Measurements from ENCODE around the gene ADARB2.

The ADARB2 gene

GRCh38 chr10:1509011-1509530 is 228.3 kb downstream of the ADARB2 start:
- DNase-seq (ENCODE audit: low read depth in 2 of 2, low spot score in 1 of 2), result no peak

GRCh38 chr10:1508096-1508495 is 229.2 kb downstream of the ADARB2 start:
- DNase-seq (ENCODE audit: low read depth in 2 of 2, low spot score in 1 of 2), result no peak

GRCh38 chr10:1507436-1507835 is 229.9 kb downstream of the ADARB2 start:
- DNase-seq (ENCODE audit: low read depth in 2 of 2, low spot score in 1 of 2), result no peak

- no peak for DNase-seq (ENCODE audit: low read depth in 2 of 2, low spot score in 1 of 2)
Observed at GRCh38 chr10:1504940-1505339, 232.4 kb downstream of the ADARB2 start.

GRCh38 chr10:1504286-1504685 is 233.0 kb downstream of the ADARB2 start:
- DNase-seq (ENCODE audit: low read depth in 2 of 2, low spot score in 1 of 2), result no peak

DNA sequence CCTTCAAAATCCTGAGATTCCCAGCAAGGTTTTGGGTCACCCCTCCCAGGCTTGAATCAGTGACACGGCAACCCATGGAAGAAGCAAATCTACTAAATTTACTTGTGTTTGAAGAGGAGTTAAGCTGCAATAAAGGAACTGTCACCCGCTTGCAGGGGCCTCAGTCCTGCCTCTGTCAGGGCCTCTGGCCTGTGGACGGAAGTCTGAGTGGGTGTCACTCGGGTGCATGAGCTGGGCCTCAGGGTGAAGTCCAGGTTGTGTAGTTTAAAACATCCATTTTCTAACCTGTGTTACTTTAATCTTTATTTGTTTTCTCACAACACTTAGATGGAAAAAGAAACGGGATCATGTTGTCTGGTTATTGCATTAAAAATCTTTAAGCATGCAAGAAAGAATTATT is 234.9 kb downstream of the ADARB2 start:
- no peak for DNase-seq (ENCODE audit: low read depth in 2 of 2, low spot score in 1 of 2)

DNA sequence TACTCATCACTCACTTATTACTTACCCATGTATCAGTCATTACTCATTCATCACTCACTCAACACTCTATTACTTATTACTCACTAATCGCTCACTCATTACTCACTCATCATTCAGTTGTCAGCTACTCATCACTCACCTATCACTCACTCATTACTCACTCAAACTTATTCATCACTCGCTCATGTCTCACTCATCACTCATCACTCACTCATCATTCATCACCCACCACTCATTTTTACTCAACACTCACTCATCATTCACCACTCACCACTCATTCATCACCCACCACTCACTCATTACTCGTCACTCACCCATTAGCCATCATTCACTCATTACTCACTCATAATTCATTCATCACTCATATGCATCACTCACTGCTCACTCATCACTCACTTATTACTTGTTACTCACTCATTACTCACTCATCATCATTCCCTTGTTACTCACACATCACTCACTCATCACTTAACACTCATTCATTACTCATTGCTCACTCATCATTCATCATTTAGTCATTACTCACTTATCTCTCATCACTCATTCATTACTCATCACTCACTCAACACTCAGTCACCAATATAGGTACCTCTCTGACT is 237.9 kb downstream of the ADARB2 start:
- DNase-seq (ENCODE audit: low read depth in 2 of 2, low spot score in 1 of 2), result no peak

GRCh38 chr10:1498746-1499358 is 238.5 kb downstream of the ADARB2 start:
- no peak for DNase-seq (ENCODE audit: low read depth in 2 of 2, low spot score in 1 of 2)

DNA sequence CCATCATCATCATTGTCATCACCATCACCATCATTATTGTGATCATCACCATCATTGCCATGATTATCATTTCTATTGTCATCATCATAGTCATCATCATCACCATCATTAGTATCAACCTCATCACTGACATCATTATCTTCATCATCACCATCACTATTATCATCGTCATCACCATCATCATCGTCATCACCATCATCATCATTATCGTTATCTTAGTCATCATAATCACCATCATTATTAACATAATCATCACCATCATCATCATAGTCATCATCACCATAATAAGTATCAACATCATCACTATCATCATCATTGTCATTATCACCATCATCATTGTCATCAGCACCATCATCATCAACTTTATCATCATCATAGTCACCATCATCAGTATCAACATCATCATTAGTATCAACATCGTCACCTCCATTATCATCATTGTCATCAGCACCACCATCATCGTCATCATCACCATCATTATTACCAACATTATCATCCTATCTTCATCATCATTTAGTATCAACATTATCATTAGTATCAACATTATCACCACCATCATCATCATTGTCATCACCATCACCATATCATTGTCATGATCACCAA is 241.3 kb downstream of the ADARB2 start:
- no peak for DNase-seq (ENCODE audit: low read depth in 2 of 2, low spot score in 1 of 2)

DNA sequence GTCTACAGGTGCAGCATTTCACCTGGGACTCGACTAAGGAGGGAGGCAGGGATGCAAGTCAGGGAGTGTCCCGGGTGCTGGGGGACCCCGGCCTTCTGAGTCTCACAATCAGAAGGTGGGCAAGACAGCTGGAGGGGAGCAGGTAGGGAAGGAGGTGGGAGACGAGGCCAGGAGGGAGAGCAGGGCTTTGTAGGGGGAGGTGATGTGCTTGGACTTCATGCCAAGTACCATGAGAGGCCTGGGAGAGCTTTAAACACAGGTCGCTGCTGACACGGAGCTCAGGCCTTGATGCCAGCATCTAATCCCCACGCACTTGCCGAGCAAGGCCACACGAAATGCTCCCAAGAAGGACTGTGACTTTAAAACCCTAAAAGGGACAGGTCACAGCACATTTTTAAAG is 244.7 kb downstream of the ADARB2 start:
- no peak for DNase-seq (ENCODE audit: low read depth in 2 of 2, low spot score in 1 of 2)

DNA sequence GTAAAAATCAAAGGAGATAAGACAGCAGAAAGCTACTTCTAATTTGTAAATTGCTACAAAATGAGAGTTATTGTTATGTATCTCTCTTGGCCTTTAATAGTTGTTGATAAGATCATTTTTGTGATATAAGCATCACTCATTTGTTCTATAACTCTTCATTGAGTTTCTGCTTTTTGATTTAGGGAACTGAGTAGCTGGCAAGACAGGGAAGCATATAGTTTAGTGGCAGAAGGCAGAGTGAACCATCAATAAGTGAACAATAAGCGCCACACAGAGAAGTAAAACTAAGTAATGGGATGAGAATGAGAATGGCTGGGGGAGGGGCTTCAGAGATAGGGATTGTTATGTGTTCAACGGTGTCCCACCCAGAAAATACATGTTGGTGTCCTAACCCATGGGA is 245.4 kb downstream of the ADARB2 start:
- no peak for DNase-seq (ENCODE audit: low read depth in 2 of 2, low spot score in 1 of 2)

GRCh38 chr10:1489801-1490200 is 247.5 kb downstream of the ADARB2 start:
- no peak for DNase-seq (ENCODE audit: low read depth in 2 of 2, low spot score in 1 of 2)

DNA sequence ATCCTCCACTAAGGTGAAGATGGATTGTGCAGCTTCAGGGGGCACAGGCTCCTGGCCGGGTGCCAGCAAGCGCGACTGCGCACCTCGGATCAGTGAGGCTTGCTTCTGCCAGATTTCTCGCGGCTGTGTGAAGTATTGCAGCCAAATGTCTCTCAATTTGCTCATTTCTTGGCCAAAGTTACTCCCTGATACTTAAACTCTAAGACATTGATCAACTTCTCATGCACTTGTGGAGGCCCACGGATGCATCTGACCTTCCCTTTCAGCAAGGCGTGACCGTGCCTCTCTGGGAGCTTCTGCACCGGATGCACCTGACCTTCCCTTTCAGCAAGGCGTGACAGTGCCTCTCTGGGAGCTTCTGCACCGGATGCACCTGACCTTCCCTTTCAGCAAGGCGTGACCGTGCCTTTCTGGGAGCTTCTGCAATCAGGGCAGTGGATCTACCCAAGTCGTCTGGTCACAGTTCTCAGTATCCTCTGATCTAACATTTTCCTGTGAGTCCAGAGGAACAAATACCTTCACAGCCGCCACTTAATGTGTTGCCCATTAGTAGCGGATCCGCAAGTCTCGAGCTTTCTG is 248.3 kb downstream of the ADARB2 start:
- no peak for DNase-seq (ENCODE audit: low read depth in 2 of 2, low spot score in 1 of 2)

- DNase-seq (ENCODE audit: low read depth in 2 of 2, low spot score in 1 of 2), result no peak
Observed at GRCh38 chr10:1486841-1487687, 250.3 kb downstream of the ADARB2 start.

- DNase-seq (ENCODE audit: low read depth in 2 of 2, low spot score in 1 of 2), result no peak
Observed at GRCh38 chr10:1485357-1485756, 252.0 kb downstream of the ADARB2 start.

DNA sequence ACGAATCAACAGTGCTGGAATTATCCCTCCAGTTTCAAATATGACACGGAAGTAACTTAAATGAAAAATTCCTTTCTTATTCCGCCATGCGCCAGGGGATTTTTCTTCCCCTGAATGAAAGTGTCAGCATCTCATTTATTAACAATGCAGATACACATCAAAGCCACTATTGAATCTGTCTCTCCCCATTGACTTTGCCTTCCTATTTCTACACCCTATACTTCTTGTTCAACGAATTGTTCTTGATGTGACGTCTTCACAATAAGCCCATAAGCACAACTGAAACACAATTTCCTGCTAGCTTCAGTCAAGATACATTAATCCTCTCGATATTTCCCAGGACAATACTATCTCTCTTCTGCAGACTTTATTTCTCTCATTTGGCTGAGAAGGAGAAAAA is 253.5 kb downstream of the ADARB2 start:
- no peak for DNase-seq (ENCODE audit: low read depth in 2 of 2, low spot score in 1 of 2)

DNA sequence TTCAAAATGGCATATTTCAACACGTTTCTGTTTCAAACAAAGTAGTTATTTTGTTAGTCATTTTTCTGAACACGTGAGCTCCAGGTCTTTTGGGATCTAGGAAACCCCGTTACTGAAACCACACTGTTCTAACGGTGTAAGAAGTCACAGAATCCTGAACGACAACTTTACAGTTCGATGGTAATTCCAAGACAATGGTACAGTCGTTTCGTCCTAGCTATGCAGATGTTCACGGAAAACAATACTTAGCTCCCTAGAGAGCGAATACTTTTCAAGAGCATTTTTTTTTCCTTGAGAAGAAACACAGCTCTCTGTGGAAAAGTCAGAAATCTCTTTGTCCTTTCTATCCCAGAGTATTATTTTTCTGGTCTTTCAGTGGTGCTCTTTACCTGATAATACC is 254.1 kb downstream of the ADARB2 start:
- DNase-seq (ENCODE audit: low read depth in 2 of 2, low spot score in 1 of 2), result no peak

GRCh38 chr10:1477578-1477977 is 259.7 kb downstream of the ADARB2 start:
- DNase-seq (ENCODE audit: low read depth in 2 of 2, low spot score in 1 of 2), result no peak

GRCh38 chr10:1476455-1476803 is 260.9 kb downstream of the ADARB2 start:
- DNase-seq (ENCODE audit: low read depth in 2 of 2, low spot score in 1 of 2), result no peak

- DNase-seq (ENCODE audit: low read depth in 2 of 2, low spot score in 1 of 2), result no peak
Observed at GRCh38 chr10:1475771-1476454, 261.4 kb downstream of the ADARB2 start.

DNA sequence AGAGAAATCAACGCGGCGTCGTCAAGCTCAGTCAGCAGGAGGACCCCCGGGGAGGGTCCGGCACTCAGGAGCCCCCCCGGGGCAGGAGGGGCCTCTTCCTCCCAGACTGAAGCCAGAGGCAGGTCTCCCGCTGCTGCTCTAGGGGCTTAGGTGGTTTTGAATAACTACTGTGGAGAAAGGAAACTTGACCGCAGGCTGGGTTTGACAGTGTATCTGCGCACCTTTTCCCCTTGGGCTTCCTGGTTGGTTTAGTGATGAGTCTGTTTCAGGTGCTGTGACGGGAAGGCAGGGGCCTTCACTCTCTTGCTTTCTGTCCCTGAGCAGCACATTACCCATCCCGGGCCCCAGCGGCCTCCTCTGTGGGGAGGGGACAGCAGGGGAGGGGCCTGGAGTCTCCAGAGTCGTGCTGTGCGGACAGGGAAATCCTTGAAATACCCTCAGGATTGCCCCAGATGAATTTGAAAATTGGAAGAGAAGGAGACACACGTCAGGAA is 262.2 kb downstream of the ADARB2 start:
- DNase-seq (ENCODE audit: low read depth in 2 of 2, low spot score in 1 of 2), result no peak
